DND-41 (cell line): ENCODE measurements around the gene ENO4.

Source experiments
- EZH2 ChIP-seq: IDR thresholded peaks from 3 replicates; pipeline ENCODE4 v1.6.1; 2012; ENCODE audit warnings: borderline replicate concordance, low read depth, mild to moderate bottlenecking, moderate library complexity, low read length, inconsistent platforms; ENCODE audit not compliant: severe bottlenecking
- TF ChIP-seq, protein P1 (sequence below): IDR thresholded peaks from 2 replicates; pipeline ENCODE4 v1.5.1; 2012; ENCODE audit warnings: borderline replicate concordance, low read length, moderate library complexity, mild to moderate bottlenecking; ENCODE audit not compliant: poor library complexity, severe bottlenecking; ENCODE audit errors: extremely low read depth

- TF ChIP-seq, protein P1, sequence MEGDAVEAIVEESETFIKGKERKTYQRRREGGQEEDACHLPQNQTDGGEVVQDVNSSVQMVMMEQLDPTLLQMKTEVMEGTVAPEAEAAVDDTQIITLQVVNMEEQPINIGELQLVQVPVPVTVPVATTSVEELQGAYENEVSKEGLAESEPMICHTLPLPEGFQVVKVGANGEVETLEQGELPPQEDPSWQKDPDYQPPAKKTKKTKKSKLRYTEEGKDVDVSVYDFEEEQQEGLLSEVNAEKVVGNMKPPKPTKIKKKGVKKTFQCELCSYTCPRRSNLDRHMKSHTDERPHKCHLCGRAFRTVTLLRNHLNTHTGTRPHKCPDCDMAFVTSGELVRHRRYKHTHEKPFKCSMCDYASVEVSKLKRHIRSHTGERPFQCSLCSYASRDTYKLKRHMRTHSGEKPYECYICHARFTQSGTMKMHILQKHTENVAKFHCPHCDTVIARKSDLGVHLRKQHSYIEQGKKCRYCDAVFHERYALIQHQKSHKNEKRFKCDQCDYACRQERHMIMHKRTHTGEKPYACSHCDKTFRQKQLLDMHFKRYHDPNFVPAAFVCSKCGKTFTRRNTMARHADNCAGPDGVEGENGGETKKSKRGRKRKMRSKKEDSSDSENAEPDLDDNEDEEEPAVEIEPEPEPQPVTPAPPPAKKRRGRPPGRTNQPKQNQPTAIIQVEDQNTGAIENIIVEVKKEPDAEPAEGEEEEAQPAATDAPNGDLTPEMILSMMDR = no peak
- no peak for TF ChIP-seq EZH2
Observed at GRCh38 chr10:116852246-116852645, 2.9 kb downstream of the ENO4 start.
